H9 (cell line): ENCODE data around the gene KRTAP10-12. TPM values are rescaled to one million over a fixed set of nuclear protein-coding genes. Genes with fewer than 3 reads are reported as not detected.
A peak's percentile ranks its signal among the peaks of the same experiment; 100 is the strongest.

Source experiments
- DNase-seq: peaks from one replicate; pipeline ENCODE4 v3.0.0-alpha.2; 2017
- H2AFZ ChIP-seq: one replicate; pipeline ENCODE4 v1.6.1; 2013; ENCODE audit warnings: mild to moderate bottlenecking, low read length, control low read depth, moderate library complexity
- H2AK5ac ChIP-seq: 2 replicates; pipeline ENCODE4 v1.6.1; 2013; ENCODE audit warnings: low read length, control low read depth, mixed read lengths; ENCODE audit not compliant: insufficient read length
- H2BK120ac ChIP-seq: one replicate; pipeline ENCODE4 v1.6.1; 2013; ENCODE audit warnings: low read depth, mild to moderate bottlenecking, low read length, control low read depth, inconsistent platforms; ENCODE audit not compliant: poor library complexity, severe bottlenecking
- H2BK12ac ChIP-seq: 2 replicates; pipeline ENCODE4 v1.6.1; 2013; ENCODE audit warnings: low read length, control low read depth, mixed read lengths, low read depth; ENCODE audit not compliant: insufficient read length
- H2BK15ac ChIP-seq: 2 replicates; pipeline ENCODE4 v1.6.1; 2013; ENCODE audit warnings: low read depth, low read length, control low read depth
- H2BK20ac ChIP-seq: one replicate; pipeline ENCODE4 v1.6.1; 2013; ENCODE audit warnings: low read depth, mild to moderate bottlenecking, low read length, control low read depth, inconsistent platforms; ENCODE audit not compliant: poor library complexity, severe bottlenecking
- H2BK5ac ChIP-seq: 2 replicates; pipeline ENCODE4 v1.6.1; 2013; ENCODE audit warnings: low read length, control low read depth, mixed read lengths; ENCODE audit not compliant: insufficient read length
- H3K14ac ChIP-seq: 2 replicates; pipeline ENCODE4 v1.6.1; 2013; ENCODE audit warnings: low read length, control low read depth; ENCODE audit not compliant: insufficient read depth
- H3K18ac ChIP-seq: 2 replicates; pipeline ENCODE4 v1.6.1; 2013; ENCODE audit warnings: low read depth, mild to moderate bottlenecking, mixed read lengths, low read length, control low read depth; ENCODE audit not compliant: insufficient read length
- H3K23ac ChIP-seq: 2 replicates; pipeline ENCODE4 v1.6.1; 2013; ENCODE audit warnings: low read length, control low read depth, mixed read lengths, low read depth; ENCODE audit not compliant: insufficient read length
- H3K23me2 ChIP-seq: 2 replicates; pipeline ENCODE4 v1.6.1; 2013; ENCODE audit warnings: low read depth, mild to moderate bottlenecking, mixed read lengths, low read length, control low read depth; ENCODE audit not compliant: insufficient read length, poor library complexity, severe bottlenecking
- H3K27ac ChIP-seq: 2 replicates; pipeline ENCODE4 v1.5.1; 2013; ENCODE audit warnings: low read length, control low read depth, mixed read lengths, low read depth; ENCODE audit not compliant: insufficient read length
- H3K27me3 ChIP-seq: 2 replicates; pipeline ENCODE4 v1.6.1; 2013; ENCODE audit warnings: low read length, control low read depth, inconsistent platforms; ENCODE audit not compliant: insufficient read depth
- H3K4ac ChIP-seq: 2 replicates; pipeline ENCODE4 v1.6.1; 2013; ENCODE audit warnings: low read depth, mild to moderate bottlenecking, control low read depth, inconsistent platforms, low read length, moderate library complexity
- H3K4me1 ChIP-seq: 2 replicates; pipeline ENCODE4 v1.6.1; 2013; ENCODE audit warnings: low read length, control low read depth, inconsistent platforms; ENCODE audit not compliant: insufficient read depth
- H3K4me2 ChIP-seq: 2 replicates; pipeline ENCODE4 v1.6.1; 2013; ENCODE audit warnings: low read length, control low read depth, mixed read lengths; ENCODE audit not compliant: insufficient read length, insufficient read depth
- H3K56ac ChIP-seq: 2 replicates; pipeline ENCODE4 v1.6.1; 2013; ENCODE audit warnings: low read depth, mild to moderate bottlenecking, mixed read lengths, low read length, control low read depth; ENCODE audit not compliant: insufficient read length
- H3K79me1 ChIP-seq: 2 replicates; pipeline ENCODE4 v1.6.1; 2013; ENCODE audit warnings: low read depth, mild to moderate bottlenecking, moderate library complexity, low read length, control low read depth, inconsistent platforms; ENCODE audit not compliant: insufficient read depth, poor library complexity, severe bottlenecking
- H3K79me2 ChIP-seq: 2 replicates; pipeline ENCODE4 v1.6.1; 2013; ENCODE audit warnings: low read length, control low read depth, inconsistent platforms; ENCODE audit not compliant: insufficient read depth
- H3K9ac ChIP-seq: 2 replicates; pipeline ENCODE4 v1.6.1; 2013; ENCODE audit warnings: low read length, control low read depth, mixed read lengths; ENCODE audit not compliant: insufficient read length; ENCODE audit errors: extremely low read depth
- H3K9me3 ChIP-seq: one replicate; pipeline ENCODE4 v1.6.1; 2013; ENCODE audit warnings: low read depth, low read length, inconsistent platforms; ENCODE audit not compliant: control insufficient read depth
- H3T11ph ChIP-seq: one replicate; pipeline ENCODE4 v1.6.1; 2013; ENCODE audit warnings: mild to moderate bottlenecking, low read length, control low read depth, inconsistent platforms
- H4K20me1 ChIP-seq: one replicate; pipeline ENCODE4 v1.6.1; 2013; ENCODE audit not compliant: control insufficient read depth, insufficient read length, insufficient read depth
- H4K5ac ChIP-seq: 2 replicates; pipeline ENCODE4 v1.6.1; 2013; ENCODE audit warnings: low read depth, mild to moderate bottlenecking, mixed read lengths, low read length, control low read depth; ENCODE audit not compliant: insufficient read length
- H4K8ac ChIP-seq: replicated peaks from 2 replicates; pipeline ENCODE4 v1.6.1; 2013; ENCODE audit warnings: low read length, control low read depth, mixed read lengths, low read depth; ENCODE audit not compliant: insufficient read length
- H4K91ac ChIP-seq: 2 replicates; pipeline ENCODE4 v1.6.1; 2013; ENCODE audit warnings: low read depth, mild to moderate bottlenecking, moderate library complexity, mixed read lengths, low read length, control low read depth; ENCODE audit not compliant: insufficient read length
- H3K27ac Mint-ChIP-seq, 3 experiments: 2 replicates in 2 of 3; 3 replicates in 1 of 3; pipeline ENCODE4 v1.8.0; 2020 to 2021; ENCODE audit warnings: mixed read lengths in 3 of 3, mild to moderate bottlenecking in 1 of 3, moderate library complexity in 1 of 3
- H3K27me3 Mint-ChIP-seq: 2 replicates; pipeline ENCODE4 v1.8.0; 2021; ENCODE audit warnings: low read depth, mild to moderate bottlenecking, moderate library complexity, mixed read lengths
- H3K36me3 Mint-ChIP-seq, 3 experiments: 2 replicates in 2 of 3; 3 replicates in 1 of 3; pipeline ENCODE4 v1.8.0; 2020 to 2021; ENCODE audit warnings: low read depth in 3 of 3, mixed read lengths in 3 of 3; ENCODE audit not compliant: insufficient read depth in 1 of 3
- H3K4me1 Mint-ChIP-seq, 2 experiments: 2 replicates each; pipeline ENCODE4 v1.8.0; 2020; ENCODE audit warnings: mixed read lengths in 2 of 2
- H3K4me3 Mint-ChIP-seq, 2 experiments: 2 replicates in 1 of 2; 3 replicates in 1 of 2; pipeline ENCODE4 v1.8.0; 2020 to 2021; ENCODE audit warnings: mild to moderate bottlenecking in 2 of 2, mixed read lengths in 2 of 2, moderate library complexity in 1 of 2
- H3K9me3 Mint-ChIP-seq, 2 experiments: 2 replicates in 1 of 2; 3 replicates in 1 of 2; pipeline ENCODE4 v1.8.0; 2020; ENCODE audit warnings: mild to moderate bottlenecking in 2 of 2, mixed read lengths in 2 of 2, moderate library complexity in 1 of 2
- CTCF ChIP-seq: fragments of 200-600 bp; sonication (generic); conservative IDR thresholded peaks from 3 replicates; pipeline ENCODE4 v1.8.0; 2021; ENCODE audit warnings: antibody characterized with exemption, mild to moderate bottlenecking
- WGBS: extraction: QIAGEN DNeasy Blood & Tissue Kit; methylation state at CpG from one replicate; pipeline ENCODE4 v1.1.7; 2013; ENCODE audit warnings: missing lambda C conversion rate, low lambda C conversion rate, mixed read lengths; ENCODE audit not compliant: insufficient read length; ENCODE audit errors: extremely low coverage; 5-methylcytosine and 5-hydroxymethylcytosine counted together
- total RNA-seq: library from RNA; stranded (reverse); gene quantifications from 2 replicates; pipeline ENCODE4 v1.2.1, GENCODE V29; 2021

Gene KRTAP10-12
- total RNA-seq, 1 experiment from 2014 or later: not detected

GRCh38 chr21:44734026-44734745 is 37.2 kb downstream of the KRTAP10-12 start:
- Histone ChIP-seq H4K20me1 (no peaks in the 10 kb centered on the region), H3K4me1 (no peaks in the 10 kb centered on the region), H3T11ph (no peak overlapping the region), H3K18ac (no peak overlapping the region), H2BK5ac (no peak overlapping the region), H3K23me2 (peaks cover 3% of the 10 kb centered on the region), H3K9ac (no peak overlapping the region), H3K27me3 (no peaks in the 10 kb centered on the region), H3K56ac (no peak overlapping the region), H2AK5ac (no peak overlapping the region), H3K79me2 (no peaks in the 10 kb centered on the region), H4K8ac (no peak overlapping the region), H4K91ac (no peak overlapping the region), H2BK15ac (no peak overlapping the region), H4K5ac (no peak overlapping the region), H3K27ac (no peak overlapping the region), H2BK120ac (no peak overlapping the region), H2AFZ (no peak overlapping the region), H3K4me2 (no peak overlapping the region), H3K14ac (no peak overlapping the region; the same call in 1 of the 2 replicates), H3K79me1 (no peaks in the 10 kb centered on the region), H3K4ac (no peak overlapping the region), H2BK20ac (no peak overlapping the region), H2BK12ac (no peak overlapping the region), H3K9me3 (no peaks in the 10 kb centered on the region), H3K23ac (no peak overlapping the region)
- peak; percentile 20 for DNase-seq
- Mint-ChIP-seq H3K27me3 (peaks cover 9% of the 10 kb centered on the region), H3K9me3 (no peaks in the 10 kb centered on the region), H3K36me3 (peaks cover 0 to 10% (median 2%) of the 10 kb centered on the region in 3 experiments; a peak in 3 of 7 replicates), H3K4me3 (no peak overlapping the region), H3K4me1 (peaks cover 48 to 49% of the 10 kb centered on the region in 2 experiments), H3K27ac (no peak overlapping the region)
- TF ChIP-seq CTCF: no peak
- no CpG with 5 or more reads among the region's 21 CpGs for WGBS
